ENCODE results near the gene IKBKE. TPM values are rescaled to one million over a fixed set of nuclear protein-coding genes. Genes with fewer than 3 reads are reported as not detected.

Gene IKBKE
- total and polyA plus RNA-seq, 10 of the 15 experiments (the other 5 are each of a cell fraction or from before 2014, with no cell fraction given) = 12.8 to 35.1 (median 23.1) TPM

DNA sequence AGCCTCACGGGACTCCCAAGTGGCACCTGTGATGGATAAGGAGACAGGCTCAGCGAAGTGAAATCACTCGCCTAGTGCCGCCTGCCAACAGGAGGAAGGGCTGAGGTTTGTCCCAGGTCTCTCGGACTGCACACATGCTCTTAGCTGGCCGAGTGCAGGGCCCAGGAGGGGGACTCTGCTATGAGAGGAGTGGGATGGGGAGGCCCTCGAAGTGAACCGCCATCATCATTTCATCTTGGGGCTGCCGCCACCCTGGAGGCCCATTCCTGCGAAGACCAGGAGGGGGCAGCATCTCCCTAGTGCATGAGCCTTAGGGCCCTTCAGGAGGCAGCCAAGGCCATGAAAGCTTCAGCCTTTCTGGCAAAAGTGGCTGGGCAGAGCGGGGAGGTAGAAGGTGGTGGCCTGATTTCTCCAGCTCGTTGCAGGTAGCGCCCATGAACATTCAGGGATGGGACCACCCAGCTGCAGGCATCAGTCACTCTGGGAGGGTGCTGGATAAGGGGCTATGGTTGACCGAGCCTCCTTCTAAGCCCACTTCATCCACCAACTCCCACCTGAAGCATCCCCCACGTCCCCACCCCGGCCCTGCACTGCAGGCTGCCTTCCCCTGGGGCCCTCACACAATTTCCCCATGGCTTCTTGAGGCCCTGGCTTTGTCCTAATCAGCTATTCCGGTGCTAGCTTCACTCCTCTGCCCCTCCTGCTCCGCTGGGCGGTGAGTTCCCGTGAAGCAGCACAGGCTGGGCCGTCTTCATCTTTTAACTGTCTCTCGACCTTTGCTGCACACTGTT, 19.9 kb downstream of the IKBKE start (continued):
- no peak for TF ChIP-seq NKRF (conservative IDR thresholded peaks at IDR 0.05)
- TF ChIP-seq TCF7 (IDR thresholded peaks at IDR 0.05; ENCODE audit: borderline replicate concordance) = no peak
- peak; percentile 92 for TF ChIP-seq SMC3 (IDR thresholded peaks at IDR 0.05; ENCODE audit: borderline replicate concordance, low read length)
- TF ChIP-seq, protein P1, sequence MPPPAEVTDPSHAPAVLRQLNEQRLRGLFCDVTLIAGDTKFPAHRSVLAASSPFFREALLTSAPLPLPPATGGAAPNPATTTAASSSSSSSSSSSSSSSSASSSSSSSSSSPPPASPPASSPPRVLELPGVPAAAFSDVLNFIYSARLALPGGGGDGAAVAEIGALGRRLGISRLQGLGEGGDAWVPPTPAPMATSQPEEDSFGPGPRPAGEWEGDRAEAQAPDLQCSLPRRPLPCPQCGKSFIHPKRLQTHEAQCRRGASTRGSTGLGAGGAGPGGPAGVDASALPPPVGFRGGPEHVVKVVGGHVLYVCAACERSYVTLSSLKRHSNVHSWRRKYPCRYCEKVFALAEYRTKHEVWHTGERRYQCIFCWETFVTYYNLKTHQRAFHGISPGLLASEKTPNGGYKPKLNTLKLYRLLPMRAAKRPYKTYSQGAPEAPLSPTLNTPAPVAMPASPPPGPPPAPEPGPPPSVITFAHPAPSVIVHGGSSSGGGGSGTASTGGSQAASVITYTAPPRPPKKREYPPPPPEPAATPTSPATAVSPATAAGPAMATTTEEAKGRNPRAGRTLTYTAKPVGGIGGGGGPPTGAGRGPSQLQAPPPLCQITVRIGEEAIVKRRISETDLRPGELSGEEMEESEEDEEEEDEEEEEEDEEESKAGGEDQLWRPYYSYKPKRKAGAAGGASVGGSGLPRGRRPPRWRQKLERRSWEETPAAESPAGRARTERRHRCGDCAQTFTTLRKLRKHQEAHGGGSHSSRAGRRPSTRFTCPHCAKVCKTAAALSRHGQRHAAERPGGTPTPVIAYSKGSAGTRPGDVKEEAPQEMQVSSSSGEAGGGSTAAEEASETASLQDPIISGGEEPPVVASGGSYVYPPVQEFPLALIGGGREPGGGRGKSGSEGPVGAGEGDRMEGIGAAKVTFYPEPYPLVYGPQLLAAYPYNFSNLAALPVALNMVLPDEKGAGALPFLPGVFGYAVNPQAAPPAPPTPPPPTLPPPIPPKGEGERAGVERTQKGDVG (CRISPR knock-in tag; IDR thresholded peaks at IDR 0.05) = no peak
- TF ChIP-seq IKZF2 (IDR thresholded peaks at IDR 0.05) = no peak
- no peak for TF ChIP-seq CREB1 (IDR thresholded peaks at IDR 0.05; ENCODE audit: low read depth)
- TF ChIP-seq, protein P2, sequence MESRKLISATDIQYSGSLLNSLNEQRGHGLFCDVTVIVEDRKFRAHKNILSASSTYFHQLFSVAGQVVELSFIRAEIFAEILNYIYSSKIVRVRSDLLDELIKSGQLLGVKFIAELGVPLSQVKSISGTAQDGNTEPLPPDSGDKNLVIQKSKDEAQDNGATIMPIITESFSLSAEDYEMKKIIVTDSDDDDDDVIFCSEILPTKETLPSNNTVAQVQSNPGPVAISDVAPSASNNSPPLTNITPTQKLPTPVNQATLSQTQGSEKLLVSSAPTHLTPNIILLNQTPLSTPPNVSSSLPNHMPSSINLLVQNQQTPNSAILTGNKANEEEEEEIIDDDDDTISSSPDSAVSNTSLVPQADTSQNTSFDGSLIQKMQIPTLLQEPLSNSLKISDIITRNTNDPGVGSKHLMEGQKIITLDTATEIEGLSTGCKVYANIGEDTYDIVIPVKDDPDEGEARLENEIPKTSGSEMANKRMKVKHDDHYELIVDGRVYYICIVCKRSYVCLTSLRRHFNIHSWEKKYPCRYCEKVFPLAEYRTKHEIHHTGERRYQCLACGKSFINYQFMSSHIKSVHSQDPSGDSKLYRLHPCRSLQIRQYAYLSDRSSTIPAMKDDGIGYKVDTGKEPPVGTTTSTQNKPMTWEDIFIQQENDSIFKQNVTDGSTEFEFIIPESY (IDR thresholded peaks at IDR 0.05) = peak; percentile 99
- 0 out of 2 replicates have a peak, but pooled peaks have one; percentile 25 for TF ChIP-seq STAT1 (conservative IDR thresholded peaks at IDR 0.05)
- no peak for TF ChIP-seq E2F8 (IDR thresholded peaks at IDR 0.05; ENCODE audit: low read depth, partially characterized antibody)
- TF ChIP-seq NR2F1 (conservative IDR thresholded peaks at IDR 0.05) = no peak
- TF ChIP-seq POLR2AphosphoS5 (IDR thresholded peaks at IDR 0.05; ENCODE audit: low read length) = no peak
- TF ChIP-seq FOXM1 (IDR thresholded peaks at IDR 0.05; ENCODE audit: low read depth, low read length) = no peak
- no peak for TF ChIP-seq LARP7 (IDR thresholded peaks at IDR 0.05)
- no peak for TF ChIP-seq ZBED1 (IDR thresholded peaks at IDR 0.05; ENCODE audit: borderline replicate concordance)
- TF ChIP-seq, protein P3, sequence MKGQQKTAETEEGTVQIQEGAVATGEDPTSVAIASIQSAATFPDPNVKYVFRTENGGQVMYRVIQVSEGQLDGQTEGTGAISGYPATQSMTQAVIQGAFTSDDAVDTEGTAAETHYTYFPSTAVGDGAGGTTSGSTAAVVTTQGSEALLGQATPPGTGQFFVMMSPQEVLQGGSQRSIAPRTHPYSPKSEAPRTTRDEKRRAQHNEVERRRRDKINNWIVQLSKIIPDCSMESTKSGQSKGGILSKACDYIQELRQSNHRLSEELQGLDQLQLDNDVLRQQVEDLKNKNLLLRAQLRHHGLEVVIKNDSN (IDR thresholded peaks at IDR 0.05; ENCODE audit: borderline replicate concordance, extremely low read length, insufficient read depth, low read depth, low read length) = no peak
- no peak for TF ChIP-seq EGR1 (IDR thresholded peaks at IDR 0.05; ENCODE audit: borderline replicate concordance in 1 of 2, low read depth in 2 of 2, low read length in 2 of 2)
- no peak for TF ChIP-seq BRCA1 (IDR thresholded peaks at IDR 0.05; ENCODE audit: low read depth, low read length)

Data from GM12878 (cell line).